Urinary bladder (tissue), 4 donors: Measurements from ENCODE around the gene TAS1R3. TPM values are rescaled to one million over a fixed set of nuclear protein-coding genes. Genes with fewer than 3 reads are reported as not detected.

Experiments used
- DNase-seq: peaks from one replicate; pipeline ENCODE4 v3.0.0-alpha.2; 2015; ENCODE audit errors: extremely low spot score
- H3K27ac ChIP-seq: one replicate; pipeline ENCODE4 v1.5.1; 2013; ENCODE audit warnings: low read depth, mild to moderate bottlenecking, moderate library complexity
- H3K36me3 ChIP-seq: one replicate; pipeline ENCODE4 v1.6.1; 2013; ENCODE audit warnings: mild to moderate bottlenecking, moderate library complexity; ENCODE audit not compliant: insufficient read depth
- H3K4me1 ChIP-seq: one replicate; pipeline ENCODE4 v1.6.1; 2013; ENCODE audit warnings: mild to moderate bottlenecking, moderate library complexity; ENCODE audit not compliant: insufficient read depth
- H3K4me3 ChIP-seq: one replicate; pipeline ENCODE4 v1.5.1; 2013; ENCODE audit warnings: low read depth, low read length
- WGBS: extraction: QIAGEN DNeasy Blood & Tissue Kit; methylation state at CpG from one replicate; pipeline ENCODE4 v1.1.7; 2013; 5-methylcytosine and 5-hydroxymethylcytosine counted together
- polyA plus RNA-seq: library from polyadenylated mRNA; stranded (reverse); fragments of 200-250 nt; gene quantifications from one replicate; pipeline ENCODE4 v1.2.3, GENCODE V29; 2013
- total RNA-seq: library from RNA; depleted of rRNA; stranded (reverse); fragments of >200 nt; gene quantifications from one replicate; pipeline ENCODE4 v1.2.3, GENCODE V29; 2014
- donor health status: healthy with polysubstance abuse.
- donor health status: healthy.

Gene TAS1R3
- total and polyA plus RNA-seq, 2 donors, result 0.11 to 0.48 TPM

DNA sequence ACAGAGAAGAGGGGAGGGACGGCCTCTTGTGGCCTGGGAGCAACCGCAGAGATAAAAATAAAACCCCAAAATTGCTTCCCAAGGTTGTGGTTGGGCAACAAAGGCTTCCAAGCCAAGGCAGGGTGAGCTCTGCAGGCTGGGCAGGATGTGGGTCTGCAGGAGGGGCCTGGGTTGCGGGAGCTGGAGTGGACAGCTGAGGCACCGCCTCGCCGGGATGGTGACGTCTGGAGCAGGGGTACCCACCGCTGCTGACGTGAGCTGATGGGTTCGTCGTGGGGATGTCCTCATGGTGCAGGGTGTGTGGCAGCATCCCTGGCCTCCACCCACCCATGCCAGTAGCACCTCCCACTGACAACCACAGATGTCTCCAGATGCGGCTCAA, 40.3 kb downstream of the TAS1R3 start:
- H3K36me3 ChIP-seq, result no peaks in the 10 kb centered on the region
- no peaks in the 10 kb centered on the region for H3K4me1 ChIP-seq
- no peak overlapping the region for H3K27ac ChIP-seq
- H3K4me3 ChIP-seq, result no peak overlapping the region
- 61% methylated on average over 12 of the region's 12 CpGs for WGBS
- no peak for DNase-seq

- DNase-seq, result no peak
- 33% methylated on average over 26 of the region's 26 CpGs for WGBS
- Histone ChIP-seq H3K4me1 (no peaks in the 10 kb centered on the region), H3K4me3 (no peak overlapping the region), H3K36me3 (no peaks in the 10 kb centered on the region), H3K27ac (no peak overlapping the region)
Observed at GRCh38 chr1:1371746-1372711, 40.9 kb downstream of the TAS1R3 start.

GRCh38 chr1:1373051-1373814, 42.2 kb downstream of the TAS1R3 start:
- no peak for DNase-seq
- H3K4me3 ChIP-seq, result no peak overlapping the region
- H3K4me1 ChIP-seq, result no peaks in the 10 kb centered on the region
- 89% methylated on average over 26 of the region's 26 CpGs for WGBS
- no peak overlapping the region for H3K27ac ChIP-seq
- no peaks in the 10 kb centered on the region for H3K36me3 ChIP-seq

DNA sequence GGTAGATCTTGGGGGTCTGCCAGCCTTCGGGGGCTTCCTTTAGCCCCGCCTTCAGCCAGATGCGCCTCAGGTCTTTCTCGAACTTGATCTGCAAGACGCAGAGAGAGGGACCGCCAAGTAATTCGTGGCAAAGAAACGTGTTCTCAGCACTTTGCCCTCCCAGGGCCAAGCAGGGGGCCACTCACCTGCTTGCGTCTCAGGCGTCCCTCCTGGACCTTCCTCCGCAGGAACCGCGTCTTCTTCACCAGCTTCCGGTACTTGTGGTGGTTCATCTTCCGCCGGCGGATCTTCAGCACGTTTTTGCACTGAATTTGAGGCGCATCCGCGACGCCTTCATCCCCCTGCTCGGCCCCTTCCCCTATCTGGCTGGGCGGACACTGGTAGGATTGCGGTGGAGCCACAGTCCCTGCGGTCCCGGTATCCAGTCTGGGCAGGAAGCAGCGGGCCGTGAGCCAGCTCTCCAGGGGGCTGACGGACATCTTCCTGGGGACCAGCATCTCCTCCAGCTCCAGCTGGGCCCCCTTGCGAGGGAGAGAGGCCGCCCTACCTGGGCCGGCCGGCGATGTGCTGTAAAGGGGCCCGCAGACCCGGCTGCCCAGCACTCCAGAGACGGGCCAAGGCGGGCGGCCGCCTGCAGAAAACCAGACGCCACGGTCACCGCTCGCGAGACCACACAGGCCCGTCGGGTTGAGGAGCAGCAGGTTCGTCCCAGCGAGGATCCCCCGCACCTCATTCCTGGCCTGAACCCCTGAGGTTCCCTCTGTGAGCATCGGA, 42.9 kb downstream of the TAS1R3 start:
- WGBS, result 48% methylated on average over 52 of the region's 52 CpGs
- H3K4me1 ChIP-seq, result no peaks in the 10 kb centered on the region

GRCh38 chr1:1374589-1374928, 43.5 kb downstream of the TAS1R3 start:
- peak overlapping the region; percentile 94 for H3K27ac ChIP-seq
- WGBS, result 0% methylated on average over 24 of the region's 24 CpGs
- no peak for DNase-seq
- peak overlapping the region; percentile 84 for H3K4me3 ChIP-seq
- H3K4me1 ChIP-seq, result no peaks in the 10 kb centered on the region
- no peaks in the 10 kb centered on the region for H3K36me3 ChIP-seq

More for the DNA sequence above, 42.9 kb downstream of the TAS1R3 start:
- H3K27ac ChIP-seq, result no peak overlapping the region
- no peak for DNase-seq
- no peaks in the 10 kb centered on the region for H3K36me3 ChIP-seq
- peak overlapping the region; percentile 84 for H3K4me3 ChIP-seq

GRCh38 chr1:1374929-1375662, 44.0 kb downstream of the TAS1R3 start, which contains the start of gene AURKAIP1:
TSS of gene AURKAIP1 (minus strand) at chr1:1375207. CDS start at chr1:1374756, 451 bp downstream.
- Histone ChIP-seq H3K4me1 (no peaks in the 10 kb centered on the region), H3K4me3 (peak within 1 kb of the TSS; percentile 84), H3K36me3 (no peaks in the 10 kb centered on the region), H3K27ac (peak within 1 kb of the TSS; percentile 94)
- WGBS, result under 1% methylated on average over 85 of the region's 85 CpGs
- DNase-seq, result peak; percentile 99

DNA sequence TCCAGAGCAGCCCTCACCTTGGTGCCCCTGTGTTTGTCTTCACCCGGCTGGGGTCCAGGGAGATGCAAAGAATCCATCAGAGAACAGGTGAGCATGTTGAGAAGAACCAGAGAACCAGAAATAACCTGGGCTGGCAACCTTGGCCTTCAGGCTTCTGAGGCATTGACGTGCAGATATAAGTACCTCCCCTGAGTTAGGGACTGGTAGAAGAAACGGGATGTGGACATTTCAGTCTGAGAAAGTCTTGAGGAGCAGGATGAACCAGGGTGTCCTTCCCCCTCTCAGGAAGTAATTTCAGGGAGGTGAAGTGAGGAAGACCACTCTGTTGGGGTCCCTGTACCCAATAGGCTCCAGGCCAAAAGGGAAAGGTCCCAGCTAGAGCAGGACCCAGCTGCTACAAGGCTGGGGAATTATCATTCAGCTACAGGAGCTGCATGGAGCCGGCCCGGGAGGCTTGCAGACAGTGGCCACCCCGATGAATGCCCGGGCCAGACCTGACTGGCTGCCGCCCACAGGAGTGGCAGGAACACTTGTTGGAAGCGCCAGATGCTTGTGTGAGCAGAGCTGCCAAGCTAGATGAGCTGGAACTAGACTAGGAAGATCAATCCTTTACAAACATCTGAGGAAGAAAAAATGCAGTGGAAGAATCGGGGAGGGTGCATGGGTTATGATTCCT, 45.6 kb downstream of the TAS1R3 start:
- Histone ChIP-seq H3K36me3 (no peaks in the 10 kb centered on the region), H3K27ac (no peak overlapping the region), H3K4me3 (no peak overlapping the region), H3K4me1 (no peaks in the 10 kb centered on the region)
- DNase-seq, result no peak
- 88% methylated on average over 10 of the region's 10 CpGs for WGBS

- 94% methylated on average over 16 of the region's 16 CpGs for WGBS
- DNase-seq, result no peak
- H3K4me1 ChIP-seq, result no peaks in the 10 kb centered on the region
- H3K4me3 ChIP-seq, result no peak overlapping the region
- H3K36me3 ChIP-seq, result no peaks in the 10 kb centered on the region
- H3K27ac ChIP-seq, result no peak overlapping the region
Observed at GRCh38 chr1:1377540-1378205, 46.6 kb downstream of the TAS1R3 start.

- peaks cover under 1% of the 10 kb centered on the region for H3K36me3 ChIP-seq
- DNase-seq, result no peak
- 92% methylated on average over 16 of the region's 16 CpGs for WGBS
- H3K27ac ChIP-seq, result no peak overlapping the region
- no peaks in the 10 kb centered on the region for H3K4me1 ChIP-seq
- no peak overlapping the region for H3K4me3 ChIP-seq
Observed at GRCh38 chr1:1380860-1381259, 49.8 kb downstream of the TAS1R3 start.

DNA sequence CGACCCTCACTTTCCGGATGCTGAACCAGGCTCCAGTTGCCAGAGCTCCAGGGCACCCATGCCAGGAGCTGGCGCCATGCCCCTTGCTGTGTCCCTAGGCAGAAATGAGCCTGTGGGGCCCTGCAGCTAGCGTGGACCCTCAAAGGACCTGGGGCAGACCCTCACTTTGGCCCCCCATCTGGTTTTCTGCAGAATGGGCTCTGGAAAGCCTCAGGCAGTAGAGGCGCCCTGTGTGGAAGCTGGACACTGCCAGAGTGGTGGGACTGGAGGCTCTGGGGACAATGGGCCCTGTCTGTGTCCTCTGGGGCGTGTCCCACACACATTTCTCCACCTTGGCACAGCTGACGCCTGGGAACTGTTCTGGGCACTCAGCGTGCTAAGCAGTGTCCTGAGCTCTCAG, 50.2 kb downstream of the TAS1R3 start:
- whole genome bisulfite sequencing, result 80% methylated on average over 8 of the region's 8 CpGs
- Histone ChIP-seq H3K27ac (no peak overlapping the region), H3K36me3 (peaks cover 2% of the 10 kb centered on the region), H3K4me1 (no peaks in the 10 kb centered on the region), H3K4me3 (no peak overlapping the region)
- no peak for DNase-seq
